ENCODE measurements around the gene BPTF. TPM values are rescaled to one million over a fixed set of nuclear protein-coding genes. Genes with fewer than 3 reads are reported as not detected.

The BPTF gene
- polyA plus RNA-seq, 1 experiment = 34.8 TPM

- Histone ChIP-seq H3K36me3 (ENCODE audit: control insufficient read depth, insufficient read depth, low read length) (no peaks in the 10 kb centered on the region), H3K27me3 (ENCODE audit: control insufficient read depth, insufficient read depth, low read length) (no peaks in the 10 kb centered on the region), H3K4me3 (ENCODE audit: low read depth, low read length) (no peak overlapping the region)
- ChIA-PET POLR2A (no interaction called here), CTCF (interaction anchor here (0.7 kb wide), 1 partner anchor 28 kb away, joined by 3 read pairs; no protein-coding TSS in a partner anchor)
- no peak for TF ChIP-seq CTCF (IDR thresholded peaks at IDR 0.05; ENCODE audit: insufficient read depth, low read depth, low read length)
- DNase-seq (ENCODE audit: low read depth) = no peak
These were observed 178.9 kb downstream of the BPTF start for GRCh38 chr17:68004201-68004600.

GRCh38 chr17:68006797-68007196 lies 181.5 kb downstream of the BPTF start:
- DNase-seq (ENCODE audit: low read depth) = no peak
- no peak for TF ChIP-seq CTCF (IDR thresholded peaks at IDR 0.05; ENCODE audit: insufficient read depth, low read depth, low read length)
- no peaks in the 10 kb centered on the region for H3K36me3 ChIP-seq (ENCODE audit: control insufficient read depth, insufficient read depth, low read length)
- POLR2A ChIA-PET = interaction anchor here (0.7 kb wide), 1 partner anchor 835 kb away, joined by 7 read pairs; no protein-coding TSS in a partner anchor
- no peak overlapping the region for H3K4me3 ChIP-seq (ENCODE audit: low read depth, low read length)
- CTCF ChIA-PET = interaction anchor here (1.0 kb wide), 1 partner anchor 9 kb away, joined by 3 read pairs; no protein-coding TSS in a partner anchor
- H3K27me3 ChIP-seq (ENCODE audit: control insufficient read depth, insufficient read depth, low read length) = no peaks in the 10 kb centered on the region

GRCh38 chr17:68011199-68011665 lies 185.9 kb downstream of the BPTF start:
- peak; percentile 73 for TF ChIP-seq CTCF (IDR thresholded peaks at IDR 0.05; ENCODE audit: insufficient read depth, low read depth, low read length)
- ChIA-PET POLR2A (no interaction called here), CTCF (interaction anchor here (0.8 to 1.3 kb wide), 8 partner anchors 8 to 36 kb away, joined by 3 to 4 read pairs (median 3); no protein-coding TSS in a partner anchor)
- Histone ChIP-seq H3K36me3 (ENCODE audit: control insufficient read depth, insufficient read depth, low read length) (no peaks in the 10 kb centered on the region), H3K4me3 (ENCODE audit: low read depth, low read length) (no peak overlapping the region), H3K27me3 (ENCODE audit: control insufficient read depth, insufficient read depth, low read length) (no peaks in the 10 kb centered on the region)
- DNase-seq (ENCODE audit: low read depth) = no peak

- H3K4me3 ChIP-seq (ENCODE audit: low read depth, low read length) = no peak overlapping the region
- no peaks in the 10 kb centered on the region for H3K27me3 ChIP-seq (ENCODE audit: control insufficient read depth, insufficient read depth, low read length)
- TF ChIP-seq CTCF (IDR thresholded peaks at IDR 0.05; ENCODE audit: insufficient read depth, low read depth, low read length) = no peak
- CTCF ChIA-PET = no interaction called here
- DNase-seq (ENCODE audit: low read depth) = no peak
- POLR2A ChIA-PET = no interaction called here
- H3K36me3 ChIP-seq (ENCODE audit: control insufficient read depth, insufficient read depth, low read length) = no peaks in the 10 kb centered on the region
These were observed 188.1 kb downstream of the BPTF start for GRCh38 chr17:68013385-68013784.

- H3K36me3 ChIP-seq (ENCODE audit: control insufficient read depth, insufficient read depth, low read length) = no peaks in the 10 kb centered on the region
- ChIA-PET CTCF (interaction anchor here (0.5 to 1.3 kb wide), 3 partner anchors 8 to 93 kb away, joined by 3 to 6 read pairs (median 3); no protein-coding TSS in a partner anchor), POLR2A (interaction anchor here (0.8 kb wide), 1 partner anchor 13 kb away, joined by 4 read pairs; no protein-coding TSS in a partner anchor)
- TF ChIP-seq CTCF (IDR thresholded peaks at IDR 0.05; ENCODE audit: insufficient read depth, low read depth, low read length) = no peak
- H3K27me3 ChIP-seq (ENCODE audit: control insufficient read depth, insufficient read depth, low read length) = no peaks in the 10 kb centered on the region
- no peak for DNase-seq (ENCODE audit: low read depth)
- H3K4me3 ChIP-seq (ENCODE audit: low read depth, low read length) = no peak overlapping the region
These were observed 189.9 kb downstream of the BPTF start for GRCh38 chr17:68015081-68015723.

All from BJ (cell line).